B cell (primary cell): ENCODE measurements around the gene IGSF1. TPM values are rescaled to one million over a fixed set of nuclear protein-coding genes. Genes with fewer than 3 reads are reported as not detected.

ENCODE experiments used
- ATAC-seq: fragments of 200-7000 bp; cut with Tn5 transposase; one replicate; pipeline ENCODE4 v1.10.0; 2021; ENCODE audit warnings: low read depth, mild to moderate bottlenecking, moderate number of reproducible peaks, moderate library complexity
- CTCF ChIA-PET: fragments of 350-600 bp; sonication (Branson Sonifier 250); formaldehyde crosslinking; loops from one replicate; lab custom pipeline; 2021; ENCODE audit warnings: antibody characterized with exemption, inconsistent platforms; lab: Charles Lee
- POLR2A ChIA-PET: fragments of 350-600 bp; sonication (Branson Sonifier 250); formaldehyde crosslinking; loops from one replicate; lab custom pipeline; 2021; ENCODE audit warnings: antibody characterized with exemption; lab: Charles Lee
- DNase-seq: peaks from one replicate; pipeline ENCODE4 v3.0.0; 2013
- H2AFZ ChIP-seq: 2 replicates; pipeline ENCODE4 v1.6.1; 2012; ENCODE audit warnings: mild to moderate bottlenecking, low read depth, low read length; ENCODE audit not compliant: insufficient read depth, poor library complexity, severe bottlenecking
- H3K27ac ChIP-seq, 2 donors: 1 replicate in 1 of 2; 2 replicates in 1 of 2; pipeline ENCODE4 v1.5.1; 2012 to 2013; ENCODE audit warnings: low read length in 2 of 2, mild to moderate bottlenecking in 2 of 2, moderate library complexity in 1 of 2
- H3K27me3 ChIP-seq, 4 experiments: fragments of 200-600 bp in 1 of 4; sonication (generic) in 1 of 4; replicated peaks in 1 of 4; 1 replicate in 2 of 4; 2 replicates in 2 of 4; pipeline versions ENCODE4 v1.6.1 to v1.7.0; 2013 to 2016; ENCODE audit warnings: low read length in 3 of 4, mild to moderate bottlenecking in 2 of 4, mixed read lengths in 1 of 4, moderate library complexity in 1 of 4; ENCODE audit not compliant: insufficient read depth in 4 of 4, control insufficient read depth in 3 of 4; ENCODE audit errors: control extremely low read depth in 1 of 4
- H3K36me3 ChIP-seq, 2 experiments: replicated peaks in 1 of 2; 1 replicate in 1 of 2; 2 replicates in 1 of 2; pipeline versions ENCODE4 v1.6.1 to v1.7.1; 2013; ENCODE audit warnings: low read length in 1 of 2; ENCODE audit not compliant: insufficient read depth in 2 of 2, control insufficient read depth in 1 of 2; ENCODE audit errors: control extremely low read depth in 1 of 2, extremely low read depth in 1 of 2
- H3K4me1 ChIP-seq, 2 donors: fragments of 200-600 bp in 1 of 2; sonication (generic) in 1 of 2; 1 replicate in 1 of 2; 2 replicates in 1 of 2; pipeline versions ENCODE4 v1.5.1 to v1.6.1; 2013 to 2017; ENCODE audit warnings: low read length in 2 of 2; ENCODE audit not compliant: control insufficient read depth in 2 of 2, insufficient read depth in 2 of 2
- H3K4me2 ChIP-seq: replicated peaks from 2 replicates; pipeline ENCODE3; 2012; ENCODE audit warnings: mild to moderate bottlenecking, low read depth, low read length; ENCODE audit not compliant: poor library complexity, severe bottlenecking
- H3K4me3 ChIP-seq, 5 experiments: fragments of 200-600 bp in 1 of 5; sonication (generic) in 1 of 5; 1 replicate in 3 of 5; 2 replicates in 2 of 5; pipeline versions ENCODE4 v1.5.1 to v1.7.0; 2011 to 2016; ENCODE audit warnings: low read length in 4 of 5, mild to moderate bottlenecking in 4 of 5, low read depth in 2 of 5, control low read depth in 1 of 5, moderate library complexity in 1 of 5; ENCODE audit not compliant: insufficient read depth in 1 of 5; ENCODE audit errors: control extremely low read depth in 1 of 5, extremely low read depth in 1 of 5
- H3K79me2 ChIP-seq: fragments of 200-600 bp; sonication (generic); one replicate; pipeline ENCODE4 v1.6.0; 2016; ENCODE audit warnings: low read length; ENCODE audit not compliant: control insufficient read depth, insufficient read depth
- H3K9ac ChIP-seq: fragments of 200-600 bp; sonication (generic); 2 replicates; pipeline ENCODE4 v1.6.1; 2017; ENCODE audit warnings: mild to moderate bottlenecking, low read length, moderate library complexity
- H3K9me3 ChIP-seq, 3 donors: one replicate each; pipeline versions ENCODE4 v1.6.1 to v1.7.1; 2013; ENCODE audit warnings: low read length in 2 of 3; ENCODE audit not compliant: control insufficient read depth in 2 of 3, insufficient read depth in 1 of 3; ENCODE audit errors: control extremely low read depth in 1 of 3
- H4K20me1 ChIP-seq: 2 replicates; pipeline ENCODE4 v1.6.0; 2012; ENCODE audit warnings: mild to moderate bottlenecking, low read length; ENCODE audit not compliant: insufficient read depth, control insufficient read depth, poor library complexity, severe bottlenecking
- H3K27ac Mint-ChIP-seq: one replicate; pipeline ENCODE4 v1.8.0; 2021; ENCODE audit warnings: mixed read lengths
- H3K27me3 Mint-ChIP-seq: one replicate; pipeline ENCODE4 v1.8.0; 2021; ENCODE audit warnings: mixed read lengths
- H3K4me1 Mint-ChIP-seq: one replicate; pipeline ENCODE4 v1.8.0; 2021; ENCODE audit warnings: mixed read lengths
- H3K4me3 Mint-ChIP-seq: one replicate; pipeline ENCODE4 v1.8.0; 2021; ENCODE audit warnings: mixed read lengths
- H3K9me3 Mint-ChIP-seq: one replicate; pipeline ENCODE4 v1.8.0; 2022; ENCODE audit warnings: mixed read lengths; ENCODE audit not compliant: insufficient read depth
- EZH2 ChIP-seq: IDR thresholded peaks from 2 replicates; pipeline ENCODE4 v1.6.1; 2012; ENCODE audit warnings: borderline replicate concordance, low read depth, mild to moderate bottlenecking, moderate library complexity, low read length; ENCODE audit not compliant: insufficient read depth, poor library complexity, severe bottlenecking
- WGBS: methylation state at CpG from one replicate; pipeline ENCODE4 v1.1.5; 2013; ENCODE audit warnings: missing lambda C conversion rate; ENCODE audit not compliant: insufficient coverage; 5-methylcytosine and 5-hydroxymethylcytosine counted together
- intact Hi-C: fragments of 100-400 bp; cut with micrococcal nuclease; formaldehyde crosslinking; loops from one replicate; pipeline ENCODE4 v1.10.0; 2022
- polyA plus RNA-seq: library from polyadenylated mRNA; depleted of rRNA; stranded (reverse); fragments of >200 nt; gene quantifications from 2 replicates; pipeline ENCODE4 v1.2.3, GENCODE V29; 2012
- total RNA-seq, 2 donors: library from RNA; stranded (reverse); fragments of 120-200 nt in 1 of 2; gene quantifications; 1 replicate in 1 of 2; 2 replicates in 1 of 2; pipeline versions ENCODE4 v1.2.3 to v1.2.4, GENCODE V29; 2013 to 2022
- TF ChIP-seq, protein P1 (sequence below): fragments of 200-600 bp; IDR thresholded peaks from one replicate; pipeline ENCODE4 v1.8.0; 2022; ENCODE audit warnings: antibody characterized with exemption, mild to moderate bottlenecking

Gene IGSF1
- total and polyA plus RNA-seq, 2 donors (not counting 1 experiment from before 2014, with no cell fraction given), result not detected

DNA sequence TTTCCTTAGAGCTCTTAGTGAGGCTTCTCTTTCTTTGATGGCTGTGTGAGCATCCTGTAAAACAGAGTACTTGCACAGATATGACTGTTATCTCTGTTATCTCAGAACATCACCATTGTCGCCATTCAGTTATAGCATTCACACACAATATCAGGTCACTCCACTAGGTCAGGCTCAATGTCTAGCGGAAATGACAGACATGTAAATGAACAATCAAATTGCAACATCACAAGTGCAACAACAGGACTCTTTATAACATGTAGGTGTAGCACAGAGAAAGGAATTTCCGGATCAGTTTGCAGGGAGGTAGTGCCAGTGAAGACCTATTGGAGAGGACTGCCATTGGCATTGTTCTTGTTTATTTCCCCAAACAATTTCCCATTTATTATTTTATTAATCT, 43.2 kb upstream of the IGSF1 start:
- WGBS, result 80% methylated on average over 1 of the region's 3 CpGs
- H3K27me3 ChIP-seq, result no peaks in the 10 kb centered on the region
- DNase-seq, result no peak
- POLR2A ChIA-PET, result no interaction called here
- CTCF ChIA-PET, result no interaction called here
- no peak overlapping the region for H3K4me3 Mint-ChIP-seq
- H3K4me3 ChIP-seq, result no peak overlapping the region
- intact Hi-C loops, result no loop called here
- H3K79me2 ChIP-seq, result no peaks in the 10 kb centered on the region
- no peak overlapping the region for H3K4me2 ChIP-seq
- no peak for TF ChIP-seq EZH2
- H3K4me1 ChIP-seq, result no peaks in the 10 kb centered on the region
- no peaks in the 10 kb centered on the region for H3K36me3 ChIP-seq
- no peak overlapping the region for H3K27ac ChIP-seq
- no peaks in the 10 kb centered on the region for H3K27me3 Mint-ChIP-seq
- H3K9me3 Mint-ChIP-seq, result peaks cover 3% of the 10 kb centered on the region
- no peak for ATAC-seq
- H3K9ac ChIP-seq, result no peak overlapping the region
- no peaks in the 10 kb centered on the region for H3K9me3 ChIP-seq
- no peaks in the 10 kb centered on the region for H4K20me1 ChIP-seq
- H3K4me1 Mint-ChIP-seq, result no peaks in the 10 kb centered on the region
- H3K27ac Mint-ChIP-seq, result no peak overlapping the region
- H2AFZ ChIP-seq, result no peak overlapping the region

- H3K4me2 ChIP-seq, result no peak overlapping the region
- no peak overlapping the region for H3K9ac ChIP-seq
- DNase-seq (no peak), ATAC-seq (no peak)
- no peak overlapping the region for H3K4me3 Mint-ChIP-seq
- WGBS, result 78% methylated on average over 2 of the region's 6 CpGs
- no peaks in the 10 kb centered on the region for H3K9me3 ChIP-seq
- no peaks in the 10 kb centered on the region for H3K4me1 Mint-ChIP-seq
- intact Hi-C loops, result no loop called here
- H3K4me3 ChIP-seq, result no peak overlapping the region
- H3K4me1 ChIP-seq, result no peaks in the 10 kb centered on the region
- POLR2A ChIA-PET, result no interaction called here
- TF ChIP-seq, protein P1, sequence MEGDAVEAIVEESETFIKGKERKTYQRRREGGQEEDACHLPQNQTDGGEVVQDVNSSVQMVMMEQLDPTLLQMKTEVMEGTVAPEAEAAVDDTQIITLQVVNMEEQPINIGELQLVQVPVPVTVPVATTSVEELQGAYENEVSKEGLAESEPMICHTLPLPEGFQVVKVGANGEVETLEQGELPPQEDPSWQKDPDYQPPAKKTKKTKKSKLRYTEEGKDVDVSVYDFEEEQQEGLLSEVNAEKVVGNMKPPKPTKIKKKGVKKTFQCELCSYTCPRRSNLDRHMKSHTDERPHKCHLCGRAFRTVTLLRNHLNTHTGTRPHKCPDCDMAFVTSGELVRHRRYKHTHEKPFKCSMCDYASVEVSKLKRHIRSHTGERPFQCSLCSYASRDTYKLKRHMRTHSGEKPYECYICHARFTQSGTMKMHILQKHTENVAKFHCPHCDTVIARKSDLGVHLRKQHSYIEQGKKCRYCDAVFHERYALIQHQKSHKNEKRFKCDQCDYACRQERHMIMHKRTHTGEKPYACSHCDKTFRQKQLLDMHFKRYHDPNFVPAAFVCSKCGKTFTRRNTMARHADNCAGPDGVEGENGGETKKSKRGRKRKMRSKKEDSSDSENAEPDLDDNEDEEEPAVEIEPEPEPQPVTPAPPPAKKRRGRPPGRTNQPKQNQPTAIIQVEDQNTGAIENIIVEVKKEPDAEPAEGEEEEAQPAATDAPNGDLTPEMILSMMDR, result no peak
- TF ChIP-seq EZH2, result no peak
- H3K36me3 ChIP-seq, result no peaks in the 10 kb centered on the region
- no peaks in the 10 kb centered on the region for H3K27me3 ChIP-seq
- no peaks in the 10 kb centered on the region for H4K20me1 ChIP-seq
- H3K27ac ChIP-seq, result no peak overlapping the region
- CTCF ChIA-PET, result no interaction called here
- peaks cover 3% of the 10 kb centered on the region for H3K9me3 Mint-ChIP-seq
- H3K79me2 ChIP-seq, result no peaks in the 10 kb centered on the region
- no peak overlapping the region for H3K27ac Mint-ChIP-seq
- no peak overlapping the region for H2AFZ ChIP-seq
- no peaks in the 10 kb centered on the region for H3K27me3 Mint-ChIP-seq
Observed at GRCh38 chrX:131331152-131331551, 42.0 kb upstream of the IGSF1 start.
